Left ventricle myocardium inferior (tissue), 1 donor: Measurements from ENCODE around the gene PTPRN2. TPM values are rescaled to one million over a fixed set of nuclear protein-coding genes. Genes with fewer than 3 reads are reported as not detected.

Experiments
- DNase-seq: peaks from one replicate; pipeline ENCODE4 v3.0.0-alpha.2; 2020
- H3K27ac ChIP-seq: fragments of 200-600 bp; replicated peaks from 2 replicates; pipeline ENCODE4 v1.8.0; 2021
- H3K27me3 ChIP-seq: fragments of 200-600 bp; 2 replicates; pipeline ENCODE4 v1.8.0; 2021; ENCODE audit warnings: low read depth
- H3K36me3 ChIP-seq: fragments of 200-600 bp; 2 replicates; pipeline ENCODE4 v1.8.0; 2021
- H3K4me1 ChIP-seq: fragments of 200-600 bp; 2 replicates; pipeline ENCODE4 v1.8.0; 2021
- H3K4me3 ChIP-seq: fragments of 200-600 bp; 2 replicates; pipeline ENCODE4 v1.8.0; 2021; ENCODE audit warnings: mild to moderate bottlenecking, moderate library complexity
- H3K9me3 ChIP-seq: fragments of 200-600 bp; replicated peaks from 2 replicates; pipeline ENCODE4 v1.8.0; 2021
- CTCF ChIP-seq: fragments of 200-600 bp; IDR thresholded peaks from 2 replicates; pipeline ENCODE4 v1.8.0; 2021; ENCODE audit warnings: antibody characterized with exemption, mild to moderate bottlenecking, borderline replicate concordance
- intact Hi-C: fragments of 100-400 bp; cut with micrococcal nuclease; formaldehyde crosslinking; loops from one replicate; pipeline ENCODE4 v1.11.0; 2022
- total RNA-seq: library from RNA; stranded (reverse); fragmentation: NEBNext Ultra II Directional; extraction: Animal tissue kit (Norgen Biotek cat#: 25700); gene quantifications from one replicate; pipeline ENCODE4 v1.2.1, GENCODE V29; 2021
- donor health status: DM: no; HTN: yes; CAD: no; lungs with severe emphysema.

PTPRN2 gene
- total RNA-seq, 1 donor from 2014 or later: 1.3 TPM

- TF ChIP-seq CTCF: no peak
- H3K36me3 ChIP-seq: no peaks in the 10 kb centered on the region
- H3K4me1 ChIP-seq: no peaks in the 10 kb centered on the region
- no peak overlapping the region for H3K27ac ChIP-seq
- H3K27me3 ChIP-seq: peaks cover 60% of the 10 kb centered on the region
- intact Hi-C loops: no loop called here
- H3K4me3 ChIP-seq: no peak overlapping the region
- DNase-seq: no peak
- peaks cover 15% of the 10 kb centered on the region for H3K9me3 ChIP-seq
These were observed 818.0 kb downstream of the PTPRN2 start for GRCh38 chr7:157769526-157770215.

GRCh38 chr7:157769086-157769485, 818.5 kb downstream of the PTPRN2 start:
- intact Hi-C loops: no loop called here
- Histone ChIP-seq H3K36me3 (no peaks in the 10 kb centered on the region), H3K9me3 (peaks cover 21% of the 10 kb centered on the region), H3K27ac (no peak overlapping the region), H3K4me3 (no peak overlapping the region), H3K27me3 (peaks cover 60% of the 10 kb centered on the region), H3K4me1 (no peaks in the 10 kb centered on the region)
- no peak for TF ChIP-seq CTCF
- DNase-seq: no peak

- no peak for TF ChIP-seq CTCF
- DNase-seq: no peak
- no peaks in the 10 kb centered on the region for H3K4me1 ChIP-seq
- intact Hi-C loops: no loop called here
- H3K27ac ChIP-seq: no peak overlapping the region
- H3K9me3 ChIP-seq: peaks cover 28% of the 10 kb centered on the region
- H3K36me3 ChIP-seq: no peaks in the 10 kb centered on the region
- H3K27me3 ChIP-seq: peaks cover 58% of the 10 kb centered on the region
- H3K4me3 ChIP-seq: no peak overlapping the region
These were observed 819.4 kb downstream of the PTPRN2 start for GRCh38 chr7:157768198-157768597.

GRCh38 chr7:157767506-157768197, 820.0 kb downstream of the PTPRN2 start:
- no peak for DNase-seq
- H3K9me3 ChIP-seq: peaks cover 28% of the 10 kb centered on the region
- H3K4me1 ChIP-seq: no peaks in the 10 kb centered on the region
- H3K27ac ChIP-seq: no peak overlapping the region
- peaks cover 53% of the 10 kb centered on the region for H3K27me3 ChIP-seq
- H3K36me3 ChIP-seq: no peaks in the 10 kb centered on the region
- TF ChIP-seq CTCF: no peak
- intact Hi-C loops: no loop called here
- no peak overlapping the region for H3K4me3 ChIP-seq

GRCh38 chr7:157766098-157766497, 821.5 kb downstream of the PTPRN2 start:
- no peak overlapping the region for H3K27ac ChIP-seq
- H3K27me3 ChIP-seq: peaks cover 42% of the 10 kb centered on the region
- H3K36me3 ChIP-seq: no peaks in the 10 kb centered on the region
- TF ChIP-seq CTCF: no peak
- intact Hi-C loops: no loop called here
- H3K9me3 ChIP-seq: peaks cover 29% of the 10 kb centered on the region
- no peak overlapping the region for H3K4me3 ChIP-seq
- DNase-seq: no peak
- H3K4me1 ChIP-seq: no peaks in the 10 kb centered on the region
